HepG2 (cell line): Measurements from ENCODE around the gene EGFL8. TPM values are rescaled to one million over a fixed set of nuclear protein-coding genes. Genes with fewer than 3 reads are reported as not detected.
A peak's percentile ranks its signal among the peaks of the same experiment; 100 is the strongest.

Source experiments
- CBX2 ChIP-seq, 2 experiments: fragments of 200-600 bp in 1 of 2; sonication (generic); formaldehyde crosslinking in 1 of 2; IDR thresholded peaks; 2 replicates each; pipeline versions ENCODE4 v1.7.0 to v1.8.1; 2018 to 2022; ENCODE audit warnings: low read depth in 2 of 2, low read length in 1 of 2, mild to moderate bottlenecking in 1 of 2, missing genetic modification reagents in 1 of 2
- FOXP1 ChIP-seq, 2 experiments: fragments of 450-650 bp in 1 of 2; IDR thresholded peaks; 2 replicates each; pipeline ENCODE4 v1.6.1; 2017 to 2018; ENCODE audit warnings: antibody characterized with exemption in 1 of 2
- NBN ChIP-seq: fragments of 450-650 bp; conservative IDR thresholded peaks from 2 replicates; pipeline ENCODE4 v1.6.1; 2017
- NFRKB ChIP-seq: fragments of 450-650 bp; IDR thresholded peaks from 2 replicates; pipeline ENCODE4 v1.6.1; 2017
- PCBP1 ChIP-seq: fragments of 200-400 bp; formaldehyde crosslinking; IDR thresholded peaks from 2 replicates; pipeline ENCODE4 v1.6.1; 2017; ENCODE audit warnings: mild to moderate bottlenecking, low read depth, low read length, borderline replicate concordance
- PHF20 ChIP-seq: sonication (generic); formaldehyde crosslinking; IDR thresholded peaks from 2 replicates; pipeline ENCODE4 v1.5.0; 2020; ENCODE audit warnings: mild to moderate bottlenecking, missing genetic modification reagents
- SALL1 ChIP-seq: sonication (generic); formaldehyde crosslinking; IDR thresholded peaks from 2 replicates; pipeline ENCODE4 v1.8.0; 2022; ENCODE audit warnings: mild to moderate bottlenecking, missing genetic modification reagents
- TGIF2 ChIP-seq: IDR thresholded peaks from 2 replicates; pipeline ENCODE4 v1.6.1; 2016; ENCODE audit warnings: control low read depth, missing compliant biosample characterization
- TMF1 ChIP-seq: sonication (generic); formaldehyde crosslinking; IDR thresholded peaks from 2 replicates; pipeline ENCODE4 v1.8.1; 2022; ENCODE audit warnings: low read depth, missing genetic modification reagents
- YY1 ChIP-seq: IDR thresholded peaks from 2 replicates; pipeline ENCODE4 v1.6.1; 2011; ENCODE audit warnings: low read length, low read depth, moderate library complexity, mild to moderate bottlenecking; ENCODE audit not compliant: insufficient read depth, insufficient replicate concordance
- ZBTB3 ChIP-seq: sonication (generic); formaldehyde crosslinking; IDR thresholded peaks from 2 replicates; pipeline ENCODE4 v1.4.0; 2020; ENCODE audit warnings: low read depth, mild to moderate bottlenecking, moderate library complexity, missing genetic modification reagents, borderline replicate concordance
- ZMYM2 ChIP-seq: sonication (generic); formaldehyde crosslinking; IDR thresholded peaks from 2 replicates; pipeline ENCODE4 v1.8.0; 2022; ENCODE audit warnings: mild to moderate bottlenecking, missing genetic modification reagents
- ZNF101 ChIP-seq: sonication (generic); formaldehyde crosslinking; IDR thresholded peaks from 2 replicates; pipeline ENCODE4 v1.4.0; 2020; ENCODE audit warnings: mild to moderate bottlenecking, low read depth, missing genetic modification reagents, borderline replicate concordance
- ZNF251 ChIP-seq: sonication (generic); formaldehyde crosslinking; IDR thresholded peaks from 2 replicates; pipeline ENCODE4 v1.9.0; 2021; ENCODE audit warnings: mild to moderate bottlenecking, missing genetic modification reagents
- ZNF317 ChIP-seq: sonication (generic); formaldehyde crosslinking; IDR thresholded peaks from 2 replicates; pipeline ENCODE4 v1.5.0; 2020; ENCODE audit warnings: mild to moderate bottlenecking, missing genetic modification reagents
- ZNF841 ChIP-seq: sonication (generic); formaldehyde crosslinking; IDR thresholded peaks from 2 replicates; pipeline ENCODE4 v1.8.1; 2023; ENCODE audit warnings: missing genetic modification reagents, borderline replicate concordance
- polyA plus RNA-seq, 8 experiments: library from polyadenylated mRNA; depleted of rRNA in 3 of 8; stranded (reverse) in 7 of 8; unstranded in 1 of 8; fragments of >200 nt; fragmentation: Illumina TruSeq in 4 of 8; extraction: Trizol in 4 of 8; gene quantifications; 2 replicates each; pipeline versions ENCODE4 v1.2.1 to v1.2.3, GENCODE V29; 2011 to 2016; ENCODE audit warnings: low read depth in 4 of 8, missing spikeins in 1 of 8, mixed read lengths in 1 of 8; ENCODE audit not compliant: insufficient read depth in 1 of 8
- total RNA-seq, 5 experiments: library from RNA; depleted of rRNA; stranded (reverse); fragments of >200 nt; fragmentation: Illumina TruSeq; extraction: Trizol; gene quantifications; 2 replicates each; pipeline ENCODE4 v1.2.3, GENCODE V29; 2016; ENCODE audit warnings: low read depth in 1 of 5
- TF ChIP-seq, protein P1 (sequence below): sonication (generic); formaldehyde crosslinking; IDR thresholded peaks from 2 replicates; pipeline ENCODE4 v1.9.0; 2022; ENCODE audit warnings: low read depth, missing genetic modification reagents
- TF ChIP-seq, protein P2 (sequence below): sonication (generic); formaldehyde crosslinking; IDR thresholded peaks from 2 replicates; pipeline ENCODE4 v1.4.0; 2020; ENCODE audit warnings: missing genetic modification reagents
- TF ChIP-seq, protein P3 (sequence below): sonication (generic); formaldehyde crosslinking; IDR thresholded peaks from 2 replicates; pipeline ENCODE4 v1.5.1; 2020; ENCODE audit warnings: missing genetic modification reagents, mild to moderate bottlenecking, borderline replicate concordance
- TF ChIP-seq, protein P4 (sequence below), 2 experiments: fragments of 450-650 bp in 1 of 2; sonication (generic) in 1 of 2; formaldehyde crosslinking; IDR thresholded peaks; 2 replicates each; pipeline versions ENCODE4 v1.5.0 to v1.8.0; 2020 to 2022; ENCODE audit warnings: mild to moderate bottlenecking in 1 of 2, missing genetic modification reagents in 1 of 2

EGFL8 gene
- total and polyA plus RNA-seq, 2 of the 13 experiments (the other 11 are each of a cell fraction or from before 2014, with no cell fraction given): 10.0 to 11.5 TPM

DNA sequence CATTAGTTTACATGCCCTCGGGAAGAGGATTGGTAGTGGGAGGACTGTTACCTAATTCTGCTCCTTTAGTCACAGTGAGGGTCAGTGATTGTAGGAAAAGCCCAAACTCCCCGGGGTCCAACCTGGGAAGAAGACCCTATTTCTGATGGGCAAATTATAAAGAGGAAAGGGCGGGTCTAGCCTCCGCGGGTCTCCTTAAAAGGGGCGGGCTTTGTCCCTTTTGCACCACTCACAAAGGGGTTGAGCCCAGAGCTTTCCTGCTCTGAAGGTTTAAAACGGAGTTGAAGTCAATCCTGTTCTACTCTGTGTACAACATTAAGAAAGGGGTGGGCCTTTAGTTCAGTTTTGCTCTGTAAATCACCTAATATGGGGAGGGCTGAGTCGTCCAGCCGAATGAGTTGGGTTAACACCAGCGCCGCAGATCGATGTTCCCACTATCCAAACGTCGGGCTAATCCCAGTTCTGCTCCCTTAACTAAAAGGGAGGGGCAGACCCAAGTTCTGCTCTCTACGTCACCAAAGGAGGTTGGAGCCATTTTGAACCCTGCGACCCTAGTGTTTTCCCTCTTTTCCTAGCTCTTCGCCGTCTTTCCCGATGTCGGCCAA lies 12.9 kb downstream of the EGFL8 start (continued):
- TF ChIP-seq, protein P1, sequence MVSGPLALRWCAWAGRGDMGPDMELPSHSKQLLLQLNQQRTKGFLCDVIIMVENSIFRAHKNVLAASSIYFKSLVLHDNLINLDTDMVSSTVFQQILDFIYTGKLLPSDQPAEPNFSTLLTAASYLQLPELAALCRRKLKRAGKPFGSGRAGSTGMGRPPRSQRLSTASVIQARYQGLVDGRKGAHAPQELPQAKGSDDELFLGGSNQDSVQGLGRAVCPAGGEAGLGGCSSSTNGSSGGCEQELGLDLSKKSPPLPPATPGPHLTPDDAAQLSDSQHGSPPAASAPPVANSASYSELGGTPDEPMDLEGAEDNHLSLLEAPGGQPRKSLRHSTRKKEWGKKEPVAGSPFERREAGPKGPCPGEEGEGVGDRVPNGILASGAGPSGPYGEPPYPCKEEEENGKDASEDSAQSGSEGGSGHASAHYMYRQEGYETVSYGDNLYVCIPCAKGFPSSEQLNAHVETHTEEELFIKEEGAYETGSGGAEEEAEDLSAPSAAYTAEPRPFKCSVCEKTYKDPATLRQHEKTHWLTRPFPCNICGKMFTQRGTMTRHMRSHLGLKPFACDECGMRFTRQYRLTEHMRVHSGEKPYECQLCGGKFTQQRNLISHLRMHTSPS (CRISPR knock-in tag): no peak
- TF ChIP-seq YY1 (peak; percentile 89), TMF1 (CRISPR knock-in tag) (no peak), ZNF251 (CRISPR knock-in tag) (peak; percentile 84; the same call in 1 of the 2 replicates), CBX2 (IDR thresholded peaks at IDR 0.05; ENCODE audit: low read depth, low read length) (no peak), CBX2 (CRISPR knock-in tag; IDR thresholded peaks at IDR 0.05; ENCODE audit: low read depth) (no peak), ZBTB3 (CRISPR knock-in tag) (peak; percentile 83), TGIF2 (CRISPR knock-in tag) (no peak; the same call in none of the 2 replicates), NBN (no peak), PHF20 (CRISPR knock-in tag) (peak; percentile 53), ZMYM2 (CRISPR knock-in tag) (no peak), ZNF317 (CRISPR knock-in tag) (peak; percentile 69; the same call in 1 of the 2 replicates), PCBP1 (no peak), NFRKB (no peak), SALL1 (CRISPR knock-in tag) (no peak; the same call in 1 of the 2 replicates), ZNF101 (CRISPR knock-in tag) (no peak), ZNF841 (no peak), FOXP1 (IDR thresholded peaks at IDR 0.05) (no peak), FOXP1 (CRISPR knock-in tag; IDR thresholded peaks at IDR 0.05) (no peak)
- TF ChIP-seq, protein P2, sequence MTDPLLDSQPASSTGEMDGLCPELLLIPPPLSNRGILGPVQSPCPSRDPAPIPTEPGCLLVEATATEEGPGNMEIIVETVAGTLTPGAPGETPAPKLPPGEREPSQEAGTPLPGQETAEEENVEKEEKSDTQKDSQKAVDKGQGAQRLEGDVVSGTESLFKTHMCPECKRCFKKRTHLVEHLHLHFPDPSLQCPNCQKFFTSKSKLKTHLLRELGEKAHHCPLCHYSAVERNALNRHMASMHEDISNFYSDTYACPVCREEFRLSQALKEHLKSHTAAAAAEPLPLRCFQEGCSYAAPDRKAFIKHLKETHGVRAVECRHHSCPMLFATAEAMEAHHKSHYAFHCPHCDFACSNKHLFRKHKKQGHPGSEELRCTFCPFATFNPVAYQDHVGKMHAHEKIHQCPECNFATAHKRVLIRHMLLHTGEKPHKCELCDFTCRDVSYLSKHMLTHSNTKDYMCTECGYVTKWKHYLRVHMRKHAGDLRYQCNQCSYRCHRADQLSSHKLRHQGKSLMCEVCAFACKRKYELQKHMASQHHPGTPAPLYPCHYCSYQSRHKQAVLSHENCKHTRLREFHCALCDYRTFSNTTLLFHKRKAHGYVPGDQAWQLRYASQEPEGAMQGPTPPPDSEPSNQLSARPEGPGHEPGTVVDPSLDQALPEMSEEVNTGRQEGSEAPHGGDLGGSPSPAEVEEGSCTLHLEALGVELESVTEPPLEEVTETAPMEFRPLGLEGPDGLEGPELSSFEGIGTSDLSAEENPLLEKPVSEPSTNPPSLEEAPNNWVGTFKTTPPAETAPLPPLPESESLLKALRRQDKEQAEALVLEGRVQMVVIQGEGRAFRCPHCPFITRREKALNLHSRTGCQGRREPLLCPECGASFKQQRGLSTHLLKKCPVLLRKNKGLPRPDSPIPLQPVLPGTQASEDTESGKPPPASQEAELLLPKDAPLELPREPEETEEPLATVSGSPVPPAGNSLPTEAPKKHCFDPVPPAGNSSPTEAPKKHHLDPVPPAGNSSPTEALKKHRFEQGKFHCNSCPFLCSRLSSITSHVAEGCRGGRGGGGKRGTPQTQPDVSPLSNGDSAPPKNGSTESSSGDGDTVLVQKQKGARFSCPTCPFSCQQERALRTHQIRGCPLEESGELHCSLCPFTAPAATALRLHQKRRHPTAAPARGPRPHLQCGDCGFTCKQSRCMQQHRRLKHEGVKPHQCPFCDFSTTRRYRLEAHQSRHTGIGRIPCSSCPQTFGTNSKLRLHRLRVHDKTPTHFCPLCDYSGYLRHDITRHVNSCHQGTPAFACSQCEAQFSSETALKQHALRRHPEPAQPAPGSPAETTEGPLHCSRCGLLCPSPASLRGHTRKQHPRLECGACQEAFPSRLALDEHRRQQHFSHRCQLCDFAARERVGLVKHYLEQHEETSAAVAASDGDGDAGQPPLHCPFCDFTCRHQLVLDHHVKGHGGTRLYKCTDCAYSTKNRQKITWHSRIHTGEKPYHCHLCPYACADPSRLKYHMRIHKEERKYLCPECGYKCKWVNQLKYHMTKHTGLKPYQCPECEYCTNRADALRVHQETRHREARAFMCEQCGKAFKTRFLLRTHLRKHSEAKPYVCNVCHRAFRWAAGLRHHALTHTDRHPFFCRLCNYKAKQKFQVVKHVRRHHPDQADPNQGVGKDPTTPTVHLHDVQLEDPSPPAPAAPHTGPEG (CRISPR knock-in tag): no peak
- TF ChIP-seq, protein P3, sequence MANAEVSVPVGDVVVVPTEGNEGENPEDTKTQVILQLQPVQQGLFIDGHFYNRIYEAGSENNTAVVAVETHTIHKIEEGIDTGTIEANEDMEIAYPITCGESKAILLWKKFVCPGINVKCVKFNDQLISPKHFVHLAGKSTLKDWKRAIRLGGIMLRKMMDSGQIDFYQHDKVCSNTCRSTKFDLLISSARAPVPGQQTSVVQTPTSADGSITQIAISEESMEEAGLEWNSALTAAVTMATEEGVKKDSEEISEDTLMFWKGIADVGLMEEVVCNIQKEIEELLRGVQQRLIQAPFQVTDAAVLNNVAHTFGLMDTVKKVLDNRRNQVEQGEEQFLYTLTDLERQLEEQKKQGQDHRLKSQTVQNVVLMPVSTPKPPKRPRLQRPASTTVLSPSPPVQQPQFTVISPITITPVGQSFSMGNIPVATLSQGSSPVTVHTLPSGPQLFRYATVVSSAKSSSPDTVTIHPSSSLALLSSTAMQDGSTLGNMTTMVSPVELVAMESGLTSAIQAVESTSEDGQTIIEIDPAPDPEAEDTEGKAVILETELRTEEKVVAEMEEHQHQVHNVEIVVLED: no peak
- TF ChIP-seq, protein P4, sequence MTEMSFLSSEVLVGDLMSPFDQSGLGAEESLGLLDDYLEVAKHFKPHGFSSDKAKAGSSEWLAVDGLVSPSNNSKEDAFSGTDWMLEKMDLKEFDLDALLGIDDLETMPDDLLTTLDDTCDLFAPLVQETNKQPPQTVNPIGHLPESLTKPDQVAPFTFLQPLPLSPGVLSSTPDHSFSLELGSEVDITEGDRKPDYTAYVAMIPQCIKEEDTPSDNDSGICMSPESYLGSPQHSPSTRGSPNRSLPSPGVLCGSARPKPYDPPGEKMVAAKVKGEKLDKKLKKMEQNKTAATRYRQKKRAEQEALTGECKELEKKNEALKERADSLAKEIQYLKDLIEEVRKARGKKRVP (CRISPR knock-in tag; IDR thresholded peaks at IDR 0.05): no peak
